Ovary (tissue), 9 donors: ENCODE results near the gene LRRC26. TPM values are rescaled to one million over a fixed set of nuclear protein-coding genes. Genes with fewer than 3 reads are reported as not detected.
"Not testable (repeated sequence)": the region's sequence is repeated elsewhere in the genome, so short reads cannot be mapped to it uniquely, and the experiment has no call there.

Experiments used
- DNase-seq, 5 donors: peaks; one replicate each; pipeline ENCODE4 v3.0.0-alpha.2; 2019 to 2020
- H3K27ac ChIP-seq, 2 donors: fragments of 200-600 bp; one replicate each; pipeline versions ENCODE4 v1.5.1 to v1.8.0; 2019 to 2022
- H3K27me3 ChIP-seq: fragments of 200-600 bp; one replicate; pipeline ENCODE4 v1.8.0; 2022
- H3K36me3 ChIP-seq: fragments of 200-600 bp; sonication (generic); one replicate; pipeline ENCODE4 v1.5.1; 2019
- H3K4me1 ChIP-seq: one replicate; pipeline ENCODE4 v1.8.1; 2013; ENCODE audit warnings: mild to moderate bottlenecking, moderate library complexity; ENCODE audit not compliant: insufficient read depth
- H3K4me3 ChIP-seq: fragments of 200-600 bp; sonication (generic); one replicate; pipeline ENCODE4 v1.5.1; 2017
- H3K9me3 ChIP-seq, 2 donors: fragments of 200-600 bp in 1 of 2; sonication (generic) in 1 of 2; one replicate each; pipeline versions ENCODE4 v1.5.1 to v1.8.1; 2013 to 2019; ENCODE audit warnings: mild to moderate bottlenecking in 1 of 2, moderate library complexity in 1 of 2
- EP300 ChIP-seq: sonication (generic); formaldehyde crosslinking; IDR thresholded peaks from one replicate; pipeline ENCODE4 v1.6.1; 2017; ENCODE audit warnings: antibody characterized with exemption
- POLR2A ChIP-seq: fragments of 450-650 bp; IDR thresholded peaks from one replicate; pipeline ENCODE4 v1.6.1; 2017; ENCODE audit warnings: antibody characterized with exemption, mild to moderate bottlenecking, moderate library complexity
- WGBS, 3 donors: extraction: QIAGEN DNeasy Blood & Tissue Kit in 1 of 3; methylation state at CpG; one replicate each; pipeline versions ENCODE4 v1.1.5 to v1.1.7; 2013 to 2017; 5-methylcytosine and 5-hydroxymethylcytosine counted together
- intact Hi-C, 4 donors: fragments of 100-400 bp; cut with DNase I; formaldehyde crosslinking; loops; one replicate each; pipeline versions ENCODE4 v1.11.0 to v1.15.1; 2022 to 2023
- polyA plus RNA-seq, 2 donors: library from polyadenylated mRNA; stranded (reverse); fragments of 200-250 nt in 1 of 2; fragments of 350-450 nt in 1 of 2; fragmentation: Illumina TruSeq in 1 of 2; extraction: RNeasy Lipid Tissue Mini Kit (QIAGEN cat#74804) in 1 of 2; gene quantifications; one replicate each; pipeline ENCODE4 v1.2.3, GENCODE V29; 2013 to 2014
- total RNA-seq, 7 donors: library from RNA; depleted of rRNA in 2 of 7; stranded (reverse); fragments of >200 nt in 2 of 7; fragmentation: NEBNext Ultra II Directional in 3 of 7; extraction: Animal tissue kit (Norgen Biotek cat#: 25700) in 3 of 7; gene quantifications; one replicate each; pipeline versions ENCODE4 v1.1.0 to v1.2.4, GENCODE V29; 2016 to 2023
- TF ChIP-seq, protein P1 (sequence below), 3 donors: fragments of 450-650 bp in 2 of 3; fragments of 200-600 bp in 1 of 3; IDR thresholded peaks; one replicate each; pipeline versions ENCODE4 v1.5.1 to v1.8.0; 2016 to 2022; ENCODE audit warnings: antibody characterized with exemption in 3 of 3, mild to moderate bottlenecking in 1 of 3
- donor health status: DM: no; HTN: no; CAD: no; lungs with moderate emphysema.
- donor health status: DM: no; HTN: no; CAD: no.
- donor health status: Bipolar disorder and iron deficiency.
- donor health status: DM: yes; HTN: yes; CAD: no.
- donor health status: DM: no; HTN: no; CAD: no.
- donor health status: DM: yes; HTN: yes; CAD: no.

LRRC26 gene
- total and polyA plus RNA-seq, 9 donors = 0.23 to 3.0 TPM; not detected in 7

DNA sequence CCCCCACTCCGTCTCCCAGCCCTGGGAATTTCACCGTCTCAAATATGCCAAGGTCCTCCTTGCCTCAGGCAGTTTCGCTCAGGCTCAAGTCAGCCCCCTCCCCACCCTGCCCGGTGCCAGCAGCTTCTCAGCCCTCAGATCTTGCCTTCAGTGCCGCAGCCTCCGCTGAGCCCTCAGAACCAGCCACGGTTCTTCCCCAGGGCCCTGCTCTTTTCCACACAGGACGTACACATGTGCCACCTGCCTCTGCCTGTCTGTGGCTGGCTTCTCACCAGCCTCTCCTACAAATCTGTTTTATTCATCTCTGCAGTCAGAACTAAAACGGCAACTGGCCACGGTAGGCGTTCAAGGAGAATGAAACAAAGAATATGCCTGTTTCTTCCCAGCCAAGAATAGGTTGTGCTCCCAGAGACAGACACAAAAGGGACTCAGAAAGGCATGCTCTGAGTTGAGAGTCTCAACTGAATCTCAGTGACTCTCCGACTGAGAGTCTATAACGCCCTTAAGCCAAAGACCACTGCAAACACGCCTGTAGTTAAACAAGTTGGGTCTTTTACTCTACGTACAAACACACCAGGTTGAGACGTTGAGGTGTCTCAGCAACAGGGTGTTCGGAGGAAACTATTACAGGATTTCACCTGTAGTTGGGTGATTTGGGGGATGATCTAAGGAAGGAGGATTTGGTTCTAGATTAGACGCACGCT is 41.5 kb downstream of the LRRC26 start:
- H3K27ac ChIP-seq = no peak overlapping the region
- H3K27me3 ChIP-seq = no peaks in the 10 kb centered on the region
- no peak for DNase-seq
- WGBS, 3 donors = 66 to 80% (median 68%) methylated on average over 19 of the region's 19 CpGs
- peaks cover 0 to 6% of the 10 kb centered on the region in 2 donors for H3K9me3 ChIP-seq
- TF ChIP-seq POLR2A = no peak
- TF ChIP-seq, protein P1, sequence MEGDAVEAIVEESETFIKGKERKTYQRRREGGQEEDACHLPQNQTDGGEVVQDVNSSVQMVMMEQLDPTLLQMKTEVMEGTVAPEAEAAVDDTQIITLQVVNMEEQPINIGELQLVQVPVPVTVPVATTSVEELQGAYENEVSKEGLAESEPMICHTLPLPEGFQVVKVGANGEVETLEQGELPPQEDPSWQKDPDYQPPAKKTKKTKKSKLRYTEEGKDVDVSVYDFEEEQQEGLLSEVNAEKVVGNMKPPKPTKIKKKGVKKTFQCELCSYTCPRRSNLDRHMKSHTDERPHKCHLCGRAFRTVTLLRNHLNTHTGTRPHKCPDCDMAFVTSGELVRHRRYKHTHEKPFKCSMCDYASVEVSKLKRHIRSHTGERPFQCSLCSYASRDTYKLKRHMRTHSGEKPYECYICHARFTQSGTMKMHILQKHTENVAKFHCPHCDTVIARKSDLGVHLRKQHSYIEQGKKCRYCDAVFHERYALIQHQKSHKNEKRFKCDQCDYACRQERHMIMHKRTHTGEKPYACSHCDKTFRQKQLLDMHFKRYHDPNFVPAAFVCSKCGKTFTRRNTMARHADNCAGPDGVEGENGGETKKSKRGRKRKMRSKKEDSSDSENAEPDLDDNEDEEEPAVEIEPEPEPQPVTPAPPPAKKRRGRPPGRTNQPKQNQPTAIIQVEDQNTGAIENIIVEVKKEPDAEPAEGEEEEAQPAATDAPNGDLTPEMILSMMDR (IDR thresholded peaks at IDR 0.05) = no peak
- TF ChIP-seq EP300 = no peak
- intact Hi-C loops = loop anchor here in 1 of 4 donors (5.0 kb wide), 1 partner anchor 99 kb away; the partner anchor contains the start of genes CYSRT1 and RNF224
- peaks cover 12% of the 10 kb centered on the region for H3K4me1 ChIP-seq
- H3K4me3 ChIP-seq = no peak overlapping the region
- no peaks in the 10 kb centered on the region for H3K36me3 ChIP-seq

DNA sequence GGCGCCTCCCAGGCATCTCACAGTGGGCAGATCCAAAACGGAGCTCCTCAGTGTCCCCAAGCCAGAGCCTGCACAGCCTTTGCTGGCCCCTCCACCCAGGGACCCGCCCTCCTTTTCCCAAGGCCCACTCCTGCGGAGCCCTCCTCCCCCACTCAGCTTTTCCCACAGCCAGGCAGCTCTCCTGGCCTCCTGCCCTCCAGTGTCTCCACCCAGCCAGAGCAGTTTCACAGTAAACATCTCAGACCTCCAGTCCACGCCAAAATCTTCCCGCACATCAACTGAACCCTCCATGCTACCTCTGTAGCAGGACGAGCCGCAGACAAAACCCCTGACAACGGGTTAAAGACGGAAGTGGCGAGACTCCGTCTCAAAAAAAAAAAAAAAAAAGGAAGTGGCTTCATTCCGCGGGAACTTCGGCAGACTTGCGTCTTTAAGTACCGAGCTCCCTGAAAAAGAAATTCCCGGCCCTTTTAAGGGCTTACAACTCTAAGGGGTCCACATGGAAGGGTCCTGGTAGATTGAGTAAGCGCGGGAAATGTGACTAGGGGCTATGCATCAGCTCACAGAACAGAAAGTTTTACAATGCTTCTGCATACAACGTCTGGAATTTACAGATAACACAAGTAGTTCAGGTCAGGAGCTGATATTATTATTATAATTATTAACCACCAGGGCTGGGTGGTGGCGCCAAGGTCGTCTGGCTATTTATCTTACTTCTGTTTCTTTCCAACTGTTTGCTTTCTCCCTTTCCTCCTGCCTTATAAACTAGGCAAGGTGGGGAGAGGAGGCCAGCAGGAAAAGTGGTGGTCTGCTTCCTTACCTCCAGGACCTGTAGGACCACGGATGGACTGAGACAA is 42.3 kb downstream of the LRRC26 start:
- H3K27me3 ChIP-seq = no peaks in the 10 kb centered on the region
- 29 to 38% (median 36%) methylated on average over 24 of the region's 24 CpGs for WGBS, 3 donors
- H3K4me3 ChIP-seq = no peak overlapping the region
- H3K9me3 ChIP-seq = peaks cover 0 to 6% of the 10 kb centered on the region in 2 donors
- DNase-seq = no peak
- intact Hi-C loops = loop anchor here in 1 of 4 donors (5.0 kb wide), 1 partner anchor 100 kb away; the partner anchor contains the start of genes CYSRT1 and RNF224
- peak overlapping the region in 1 of 2 donors; percentile 5 for H3K27ac ChIP-seq
- peaks cover 12% of the 10 kb centered on the region for H3K4me1 ChIP-seq
- TF ChIP-seq EP300 (no peak), POLR2A (no peak)
- TF ChIP-seq, protein P1 (IDR thresholded peaks at IDR 0.05) = no peak
- no peaks in the 10 kb centered on the region for H3K36me3 ChIP-seq

DNA sequence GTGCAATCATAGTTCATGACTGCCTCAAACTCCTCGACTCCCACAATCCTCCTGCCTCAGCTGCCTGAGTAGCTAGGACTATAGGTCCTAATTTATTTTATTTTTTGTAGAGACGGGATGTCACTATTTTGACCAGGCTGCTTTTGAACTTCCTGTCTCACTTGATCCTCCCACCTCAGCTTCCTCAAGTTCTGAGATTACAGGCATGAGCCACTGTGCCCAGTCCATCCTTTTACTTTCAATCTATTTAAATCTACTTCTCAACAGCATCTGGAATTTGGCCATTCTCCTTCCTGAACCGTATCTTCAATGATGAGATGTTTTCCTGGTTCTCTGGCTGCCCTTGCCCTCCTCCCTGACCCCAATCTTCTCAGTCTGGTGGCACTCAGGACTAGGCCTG is 43.1 kb downstream of the LRRC26 start:
- Histone ChIP-seq H3K4me3 (no peak overlapping the region), H3K9me3 (peaks cover 0 to 6% of the 10 kb centered on the region in 2 donors), H3K4me1 (peaks cover 12% of the 10 kb centered on the region), H3K27ac (peak overlapping the region in 1 of 2 donors; percentile 5), H3K27me3 (no peaks in the 10 kb centered on the region), H3K36me3 (no peaks in the 10 kb centered on the region)
- TF ChIP-seq EP300 = no peak
- TF ChIP-seq POLR2A = no peak
- TF ChIP-seq, protein P1 (IDR thresholded peaks at IDR 0.05) = no peak
- 45 to 54% (median 51%) methylated on average over 3 of the region's 3 CpGs for WGBS, 3 donors
- intact Hi-C loops = loop anchor here in 1 of 4 donors (5.0 kb wide), 1 partner anchor 101 kb away; the partner anchor contains the start of genes CYSRT1 and RNF224
- DNase-seq = no peak

DNA sequence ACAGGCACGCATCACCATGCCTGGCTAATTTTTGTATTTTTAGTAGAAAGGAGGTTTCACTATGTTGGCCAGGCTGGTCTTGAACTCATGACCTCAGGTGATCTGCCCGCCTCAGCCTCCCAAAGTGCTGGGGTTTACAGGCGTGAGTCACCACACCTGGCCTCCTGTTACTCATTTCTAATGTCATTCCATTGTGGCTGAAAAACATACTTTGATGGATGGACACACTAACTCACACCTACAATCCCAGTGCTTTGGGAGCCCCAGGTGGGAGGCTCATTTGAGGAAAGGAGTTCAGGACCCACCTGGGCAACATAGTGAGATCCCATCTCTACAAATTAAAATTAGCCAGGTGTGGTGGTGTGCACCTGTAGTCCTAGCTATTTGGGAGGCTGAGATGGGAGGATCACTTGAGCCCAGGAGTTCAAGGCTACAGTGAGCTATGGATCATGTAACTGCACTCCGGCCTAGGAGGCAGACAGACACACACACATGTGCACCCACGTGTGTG is 45.8 kb downstream of the LRRC26 start:
- H3K4me1 ChIP-seq, H3K27ac ChIP-seq, H3K9me3 ChIP-seq, DNase-seq, H3K36me3 ChIP-seq, H3K4me3 ChIP-seq, H3K27me3 ChIP-seq, intact Hi-C loops: not testable (repeated sequence)
- WGBS, 3 donors = 88 to 93% (median 92%) methylated on average over 5 of the region's 5 CpGs
